CD4-positive, CD25-positive, alpha-beta regulatory T cell (primary cell): ENCODE results near the gene TNFAIP8L1. TPM values are rescaled to one million over a fixed set of nuclear protein-coding genes. Genes with fewer than 3 reads are reported as not detected.

Experiments used
- ATAC-seq, 2 donors: fragments of 150-1000 bp; cut with Tn5 transposase; one replicate each; pipeline ENCODE4 v1.10.0; 2021; ENCODE audit warnings: low read depth in 2 of 2, moderate number of reproducible peaks in 2 of 2, moderate library complexity in 1 of 2
- DNase-seq, 3 donors: peaks; one replicate each; pipeline versions ENCODE4 v3.0.0 to v3.0.0-alpha.2; 2012 to 2022; ENCODE audit warnings: mixed read lengths in 1 of 3
- H3K27ac ChIP-seq: one replicate; pipeline ENCODE4 v1.7.0; 2013; ENCODE audit warnings: mild to moderate bottlenecking, low read length; ENCODE audit not compliant: insufficient read depth, poor library complexity, severe bottlenecking
- H3K27me3 ChIP-seq: one replicate; pipeline ENCODE4 v1.7.0; 2013; ENCODE audit warnings: low read length; ENCODE audit not compliant: control insufficient read depth, insufficient read depth
- H3K36me3 ChIP-seq: one replicate; pipeline ENCODE4 v1.7.0; 2013; ENCODE audit warnings: mild to moderate bottlenecking, low read length, moderate library complexity; ENCODE audit not compliant: control insufficient read depth, insufficient read depth
- H3K4me1 ChIP-seq: 2 replicates; pipeline ENCODE4 v1.7.0; 2013; ENCODE audit warnings: mild to moderate bottlenecking, low read length; ENCODE audit not compliant: insufficient read depth, control insufficient read depth, poor library complexity, severe bottlenecking
- H3K4me3 ChIP-seq: one replicate; pipeline ENCODE4 v1.7.0; 2013; ENCODE audit warnings: low read depth, mild to moderate bottlenecking, low read length, moderate library complexity
- H3K9me3 ChIP-seq, 2 experiments: 1 replicate in 1 of 2; 2 replicates in 1 of 2; pipeline ENCODE4 v1.7.0; 2013; ENCODE audit warnings: low read length in 2 of 2, mild to moderate bottlenecking in 1 of 2, moderate library complexity in 1 of 2; ENCODE audit not compliant: control insufficient read depth in 2 of 2
- H3K27ac Mint-ChIP-seq, 3 donors: one replicate each; pipeline ENCODE4 v1.8.0; 2020 to 2022; ENCODE audit warnings: mild to moderate bottlenecking in 3 of 3, mixed read lengths in 3 of 3, moderate library complexity in 2 of 3
- H3K27me3 Mint-ChIP-seq: one replicate; pipeline ENCODE4 v1.8.0; 2022; ENCODE audit warnings: mild to moderate bottlenecking, mixed read lengths
- H3K36me3 Mint-ChIP-seq: one replicate; pipeline ENCODE4 v1.8.0; 2020; ENCODE audit warnings: mixed read lengths
- H3K4me1 Mint-ChIP-seq, 4 donors: one replicate each; pipeline ENCODE4 v1.8.0; 2020 to 2022; ENCODE audit warnings: mixed read lengths in 4 of 4, mild to moderate bottlenecking in 1 of 4
- H3K4me3 Mint-ChIP-seq, 4 donors: one replicate each; pipeline ENCODE4 v1.8.0; 2020 to 2022; ENCODE audit warnings: mild to moderate bottlenecking in 4 of 4, mixed read lengths in 4 of 4, moderate library complexity in 3 of 4
- H3K9me3 Mint-ChIP-seq, 7 donors: one replicate each; pipeline ENCODE4 v1.8.0; 2020 to 2022; ENCODE audit warnings: mixed read lengths in 7 of 7, mild to moderate bottlenecking in 3 of 7, moderate library complexity in 2 of 7
- polyA plus RNA-seq, 4 donors: library from polyadenylated mRNA; unstranded; fragments of 300-500 nt; fragmentation: Illumina TruSeq; gene quantifications; one replicate each; pipeline ENCODE4 v1.2.3, GENCODE V29; 2021
- total RNA-seq: library from RNA; stranded (reverse); gene quantifications from one replicate; pipeline ENCODE4 v1.2.3, GENCODE V29; 2022

Gene TNFAIP8L1
- total and polyA plus RNA-seq, 5 donors from 2014 or later, result 6.5 to 15.9 (median 7.6) TPM

DNA sequence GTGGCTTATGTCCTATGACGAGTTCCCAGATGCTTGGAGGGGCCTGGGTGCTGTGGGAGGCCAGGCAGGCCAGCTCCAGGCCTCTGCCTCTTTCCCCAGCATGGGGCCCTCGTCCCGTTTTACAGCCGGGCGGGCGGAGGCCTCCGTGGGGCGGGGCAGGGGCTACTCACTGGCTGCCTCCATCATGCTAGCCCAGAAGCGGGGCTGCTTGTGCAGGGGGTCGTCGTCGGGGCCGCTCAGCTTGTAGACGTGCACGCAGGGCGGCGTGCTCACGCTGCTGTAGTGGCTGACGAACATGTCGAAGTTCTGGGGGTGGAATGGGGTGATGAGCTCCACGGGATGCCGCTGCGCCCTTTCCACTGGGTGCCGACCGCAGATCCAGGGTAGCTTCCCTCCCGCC, 49.3 kb downstream of the TNFAIP8L1 start:
- no peak overlapping the region for H3K27ac Mint-ChIP-seq
- no peaks in the 10 kb centered on the region for H3K4me1 Mint-ChIP-seq
- no peak overlapping the region for H3K4me3 ChIP-seq
- H3K4me3 Mint-ChIP-seq, result no peak overlapping the region
- H3K9me3 Mint-ChIP-seq, result no peaks in the 10 kb centered on the region
- DNase-seq, result no peak
- H3K36me3 ChIP-seq, result peaks cover 60% of the 10 kb centered on the region
- H3K4me1 ChIP-seq, result no peaks in the 10 kb centered on the region
- H3K27me3 ChIP-seq, result no peaks in the 10 kb centered on the region
- H3K27ac ChIP-seq, result no peak overlapping the region
- no peak for ATAC-seq
- peaks cover 22% of the 10 kb centered on the region for H3K36me3 Mint-ChIP-seq
- H3K27me3 Mint-ChIP-seq, result no peaks in the 10 kb centered on the region
- no peaks in the 10 kb centered on the region for H3K9me3 ChIP-seq

- H3K9me3 ChIP-seq, result no peaks in the 10 kb centered on the region
- no peak overlapping the region for H3K4me3 ChIP-seq
- H3K4me1 ChIP-seq, result no peaks in the 10 kb centered on the region
- no peaks in the 10 kb centered on the region for H3K4me1 Mint-ChIP-seq
- H3K36me3 Mint-ChIP-seq, result peaks cover 20% of the 10 kb centered on the region
- no peaks in the 10 kb centered on the region for H3K9me3 Mint-ChIP-seq
- DNase-seq (no peak), ATAC-seq (no peak)
- H3K36me3 ChIP-seq, result peaks cover 68% of the 10 kb centered on the region
- no peak overlapping the region for H3K4me3 Mint-ChIP-seq
- no peak overlapping the region for H3K27ac Mint-ChIP-seq
- no peaks in the 10 kb centered on the region for H3K27me3 Mint-ChIP-seq
- H3K27me3 ChIP-seq, result no peaks in the 10 kb centered on the region
- H3K27ac ChIP-seq, result no peak overlapping the region
Observed at GRCh38 chr19:4689403-4689802, 50.1 kb downstream of the TNFAIP8L1 start.

- Mint-ChIP-seq H3K36me3 (peaks cover 23% of the 10 kb centered on the region), H3K27me3 (no peaks in the 10 kb centered on the region)
- no peak for ATAC-seq
Observed at GRCh38 chr19:4690361-4690760, 51.0 kb downstream of the TNFAIP8L1 start.

DNA sequence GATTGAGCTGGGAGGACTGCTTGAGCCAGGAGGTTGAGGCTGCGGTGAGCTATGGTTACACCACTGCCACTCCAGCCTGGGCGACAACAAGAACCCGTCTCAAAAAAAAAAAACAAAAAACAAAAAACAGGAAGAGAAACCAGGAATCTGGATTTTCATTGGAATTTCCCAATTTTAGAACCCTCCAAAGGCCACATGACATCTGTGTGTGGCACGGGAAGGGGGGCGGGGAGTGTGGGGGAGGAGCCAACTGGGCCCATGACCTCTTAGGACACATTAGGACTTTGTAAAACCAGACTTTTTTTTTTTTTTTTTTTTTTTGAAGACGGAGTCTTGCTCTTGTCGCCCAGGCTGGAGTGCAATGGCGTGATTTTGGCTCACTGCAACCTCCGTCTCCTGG, 52.1 kb downstream of the TNFAIP8L1 start:
- Mint-ChIP-seq H3K4me1 (no peaks in the 10 kb centered on the region), H3K4me3 (no peak overlapping the region), H3K9me3 (no peaks in the 10 kb centered on the region), H3K36me3 (peaks cover 23% of the 10 kb centered on the region), H3K27ac (no peak overlapping the region), H3K27me3 (no peaks in the 10 kb centered on the region)
- H3K27ac ChIP-seq, result no peak overlapping the region
- no peak overlapping the region for H3K4me3 ChIP-seq
- no peaks in the 10 kb centered on the region for H3K9me3 ChIP-seq
- H3K4me1 ChIP-seq, result no peaks in the 10 kb centered on the region
- no peaks in the 10 kb centered on the region for H3K27me3 ChIP-seq
- peaks cover 73% of the 10 kb centered on the region for H3K36me3 ChIP-seq
- no peak for DNase-seq
- no peak for ATAC-seq

More at GRCh38 chr19:4690361-4690760, 51.0 kb downstream of the TNFAIP8L1 start:
- Mint-ChIP-seq H3K4me3 (no peak overlapping the region), H3K9me3 (no peaks in the 10 kb centered on the region), H3K27ac (peak overlapping the region in 2 of 3 donors; percentile 2 to 35), H3K4me1 (no peaks in the 10 kb centered on the region)
- Histone ChIP-seq H3K36me3 (peaks cover 70% of the 10 kb centered on the region), H3K27ac (no peak overlapping the region), H3K27me3 (no peaks in the 10 kb centered on the region), H3K9me3 (no peaks in the 10 kb centered on the region), H3K4me3 (no peak overlapping the region), H3K4me1 (no peaks in the 10 kb centered on the region)
- no peak for DNase-seq

DNA sequence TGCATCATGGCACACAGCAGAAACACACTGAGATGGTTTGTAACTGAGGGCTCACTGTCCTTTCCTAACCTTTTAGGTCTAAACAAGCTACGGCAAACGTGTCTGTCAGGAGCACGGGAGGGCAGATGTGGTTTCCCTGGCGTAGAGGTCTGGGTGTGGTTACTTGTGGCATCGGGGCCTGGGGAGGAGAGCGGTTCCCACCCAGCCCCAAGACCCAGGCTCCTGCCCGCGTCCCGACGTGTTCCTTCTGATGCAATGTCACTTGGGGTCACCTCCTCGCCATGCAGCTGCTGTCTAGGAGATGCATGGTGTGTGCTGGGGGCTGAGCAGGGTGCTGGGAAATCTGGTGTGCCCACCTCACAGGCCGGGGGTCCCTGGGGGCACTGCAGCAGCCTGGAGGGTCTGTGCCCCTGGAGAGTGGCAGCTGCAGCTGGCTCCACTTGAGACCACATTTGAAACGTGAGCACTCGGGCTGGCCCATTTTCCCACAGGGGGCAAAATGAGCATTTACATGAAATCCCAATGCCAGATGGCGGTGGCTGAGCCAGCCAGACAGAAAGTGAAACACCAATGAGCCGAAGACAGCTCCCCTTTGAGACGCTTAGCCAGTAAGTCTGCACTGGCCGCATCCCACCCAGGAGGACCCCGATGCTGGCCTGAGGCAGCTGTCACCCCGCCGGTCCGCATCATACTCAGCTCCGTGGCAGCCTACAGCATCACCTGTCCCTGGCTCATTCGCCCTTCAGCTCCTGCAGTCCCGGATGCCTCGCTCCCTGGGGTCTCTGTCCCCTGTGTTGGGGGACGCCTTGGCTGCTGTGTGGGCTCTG, 53.1 kb downstream of the TNFAIP8L1 start:
- no peaks in the 10 kb centered on the region for H3K27me3 ChIP-seq
- Mint-ChIP-seq H3K4me1 (no peaks in the 10 kb centered on the region), H3K4me3 (no peak overlapping the region), H3K9me3 (no peaks in the 10 kb centered on the region), H3K36me3 (peaks cover 22% of the 10 kb centered on the region), H3K27me3 (no peaks in the 10 kb centered on the region), H3K27ac (no peak overlapping the region)
- H3K4me1 ChIP-seq, result no peaks in the 10 kb centered on the region
- no peak overlapping the region for H3K4me3 ChIP-seq
- no peak for DNase-seq
- no peaks in the 10 kb centered on the region for H3K9me3 ChIP-seq
- no peak overlapping the region for H3K27ac ChIP-seq
- peaks cover 82% of the 10 kb centered on the region for H3K36me3 ChIP-seq
- ATAC-seq, result no peak

DNA sequence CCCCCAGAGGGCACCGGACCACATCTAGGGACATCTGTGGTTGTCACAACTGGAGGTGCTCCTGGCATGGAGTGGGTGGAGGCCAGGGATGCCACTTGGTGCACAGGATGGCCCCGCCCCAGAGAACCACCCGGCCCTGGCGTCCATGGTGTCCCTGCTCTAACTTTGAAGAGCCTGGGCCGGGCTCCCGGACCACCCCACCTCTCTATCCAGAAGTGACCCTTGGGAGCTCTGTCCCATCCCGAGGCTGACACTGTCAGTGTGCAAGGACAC, 53.7 kb downstream of the TNFAIP8L1 start:
- Mint-ChIP-seq H3K36me3 (peaks cover 22% of the 10 kb centered on the region), H3K27ac (no peak overlapping the region)
- no peak for ATAC-seq

GRCh38 chr19:4693471-4694121, 54.3 kb downstream of the TNFAIP8L1 start:
- ATAC-seq, result no peak
- peak overlapping the region in 1 of 3 donors; percentile 62 for H3K27ac Mint-ChIP-seq
- Histone ChIP-seq H3K4me1 (no peaks in the 10 kb centered on the region), H3K27ac (no peak overlapping the region), H3K36me3 (peaks cover 81% of the 10 kb centered on the region), H3K27me3 (no peaks in the 10 kb centered on the region), H3K4me3 (no peak overlapping the region), H3K9me3 (no peaks in the 10 kb centered on the region)
- H3K27me3 Mint-ChIP-seq, result no peaks in the 10 kb centered on the region
- DNase-seq, result no peak
- H3K4me3 Mint-ChIP-seq, result no peak overlapping the region
- no peaks in the 10 kb centered on the region for H3K9me3 Mint-ChIP-seq
- H3K4me1 Mint-ChIP-seq, result no peaks in the 10 kb centered on the region
- peaks cover 22% of the 10 kb centered on the region for H3K36me3 Mint-ChIP-seq

More for the DNA sequence above, 53.7 kb downstream of the TNFAIP8L1 start:
- H3K4me3 Mint-ChIP-seq, result no peak overlapping the region
- DNase-seq, result no peak
- H3K36me3 ChIP-seq, result peaks cover 84% of the 10 kb centered on the region
- no peak overlapping the region for H3K27ac ChIP-seq
- no peaks in the 10 kb centered on the region for H3K4me1 ChIP-seq
- no peaks in the 10 kb centered on the region for H3K27me3 Mint-ChIP-seq
- H3K27me3 ChIP-seq, result no peaks in the 10 kb centered on the region
- H3K9me3 ChIP-seq, result no peaks in the 10 kb centered on the region
- no peaks in the 10 kb centered on the region for H3K9me3 Mint-ChIP-seq
- no peaks in the 10 kb centered on the region for H3K4me1 Mint-ChIP-seq
- H3K4me3 ChIP-seq, result no peak overlapping the region
